Gastroesophageal sphincter (tissue), 3 donors: ENCODE measurements around the gene HRH1.

Experiments
- EP300 ChIP-seq: sonication (generic); formaldehyde crosslinking; IDR thresholded peaks from one replicate; pipeline ENCODE4 v1.6.1; 2017; ENCODE audit warnings: antibody characterized with exemption, mild to moderate bottlenecking
- TF ChIP-seq, protein P1 (sequence below), 4 experiments: fragments of 200-600 bp in 2 of 4; fragments of 450-650 bp in 2 of 4; sonication (generic) in 1 of 4; IDR thresholded peaks; one replicate each; pipeline ENCODE4 v1.5.1; 2017 to 2019; ENCODE audit warnings: antibody characterized with exemption in 4 of 4, mild to moderate bottlenecking in 2 of 4, moderate library complexity in 2 of 4

GRCh38 chr3:11283139-11283475 is 128.8 kb downstream of the HRH1 start:
- TF ChIP-seq, protein P1, sequence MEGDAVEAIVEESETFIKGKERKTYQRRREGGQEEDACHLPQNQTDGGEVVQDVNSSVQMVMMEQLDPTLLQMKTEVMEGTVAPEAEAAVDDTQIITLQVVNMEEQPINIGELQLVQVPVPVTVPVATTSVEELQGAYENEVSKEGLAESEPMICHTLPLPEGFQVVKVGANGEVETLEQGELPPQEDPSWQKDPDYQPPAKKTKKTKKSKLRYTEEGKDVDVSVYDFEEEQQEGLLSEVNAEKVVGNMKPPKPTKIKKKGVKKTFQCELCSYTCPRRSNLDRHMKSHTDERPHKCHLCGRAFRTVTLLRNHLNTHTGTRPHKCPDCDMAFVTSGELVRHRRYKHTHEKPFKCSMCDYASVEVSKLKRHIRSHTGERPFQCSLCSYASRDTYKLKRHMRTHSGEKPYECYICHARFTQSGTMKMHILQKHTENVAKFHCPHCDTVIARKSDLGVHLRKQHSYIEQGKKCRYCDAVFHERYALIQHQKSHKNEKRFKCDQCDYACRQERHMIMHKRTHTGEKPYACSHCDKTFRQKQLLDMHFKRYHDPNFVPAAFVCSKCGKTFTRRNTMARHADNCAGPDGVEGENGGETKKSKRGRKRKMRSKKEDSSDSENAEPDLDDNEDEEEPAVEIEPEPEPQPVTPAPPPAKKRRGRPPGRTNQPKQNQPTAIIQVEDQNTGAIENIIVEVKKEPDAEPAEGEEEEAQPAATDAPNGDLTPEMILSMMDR (IDR thresholded peaks at IDR 0.05) = no peak
- TF ChIP-seq EP300 = no peak
